SK-N-MC (cell line): ENCODE measurements around the gene NWD2.

Experiments
- DNase-seq: peaks from one replicate; pipeline ENCODE4 v3.0.0-alpha.2; 2011; ENCODE audit warnings: low read depth, low spot score
- H3K27ac ChIP-seq: fragments of 200-600 bp; sonication (generic); 2 replicates; pipeline ENCODE4 v1.5.1; 2016; ENCODE audit warnings: mixed run types
- H3K36me3 ChIP-seq: fragments of 200-600 bp; sonication (generic); 2 replicates; pipeline ENCODE4 v1.6.1; 2017; ENCODE audit warnings: antibody characterized with exemption, low read length, mixed read lengths; ENCODE audit not compliant: insufficient read depth
- H3K4me3 ChIP-seq: fragments of 200-600 bp; sonication (generic); 2 replicates; pipeline ENCODE4 v1.5.1; 2016
- H3K9ac ChIP-seq: fragments of 200-600 bp; sonication (generic); 2 replicates; pipeline ENCODE4 v1.8.0; 2017; ENCODE audit warnings: mixed run types, mixed read lengths; ENCODE audit not compliant: insufficient read length
- H3K9me3 ChIP-seq: fragments of 200-600 bp; sonication (generic); 2 replicates; pipeline ENCODE4 v1.6.1; 2017; ENCODE audit warnings: low read depth, mild to moderate bottlenecking, antibody characterized with exemption, low read length, moderate library complexity, mixed read lengths
- EZH2 ChIP-seq: fragments of 200-600 bp; sonication (generic); IDR thresholded peaks from one replicate; pipeline ENCODE4 v1.6.1; 2017; ENCODE audit warnings: antibody characterized with exemption
- FOXP2 ChIP-seq: optimal IDR thresholded peaks from 2 replicates; pipeline ENCODE3; 2011; ENCODE audit warnings: mild to moderate bottlenecking, moderate library complexity; ENCODE audit not compliant: insufficient read depth; ENCODE audit errors: extremely low read length, control extremely low read depth
- POLR2AphosphoS5 ChIP-seq: IDR thresholded peaks from 2 replicates; pipeline ENCODE4 v1.6.1; 2012; ENCODE audit warnings: mild to moderate bottlenecking, low read depth, low read length, borderline replicate concordance

Gene NWD2

GRCh38 chr4:37443137-37443536, 198.6 kb downstream of the NWD2 start:
- H3K27ac ChIP-seq, result no peak overlapping the region
- no peaks in the 10 kb centered on the region for H3K36me3 ChIP-seq
- no peak overlapping the region for H3K9ac ChIP-seq
- no peaks in the 10 kb centered on the region for H3K9me3 ChIP-seq
- no peak for DNase-seq
- H3K4me3 ChIP-seq, result no peak overlapping the region
- TF ChIP-seq EZH2 (no peak), POLR2AphosphoS5 (no peak), FOXP2 (no peak)

GRCh38 chr4:37445023-37445422, 200.5 kb downstream of the NWD2 start:
- H3K4me3 ChIP-seq, result no peak overlapping the region
- TF ChIP-seq POLR2AphosphoS5 (no peak), FOXP2 (no peak), EZH2 (no peak)
- H3K36me3 ChIP-seq, result no peaks in the 10 kb centered on the region
- H3K9ac ChIP-seq, result no peak overlapping the region
- no peak for DNase-seq
- no peaks in the 10 kb centered on the region for H3K9me3 ChIP-seq
- no peak overlapping the region for H3K27ac ChIP-seq

- no peaks in the 10 kb centered on the region for H3K9me3 ChIP-seq
- no peak for DNase-seq
- H3K27ac ChIP-seq, result no peak overlapping the region
- no peak overlapping the region for H3K9ac ChIP-seq
- H3K36me3 ChIP-seq, result no peaks in the 10 kb centered on the region
- TF ChIP-seq FOXP2, result no peak
- no peak for TF ChIP-seq POLR2AphosphoS5
- no peak for TF ChIP-seq EZH2
- H3K4me3 ChIP-seq, result no peak overlapping the region
Observed at GRCh38 chr4:37446016-37446415, 201.5 kb downstream of the NWD2 start.

GRCh38 chr4:37447886-37448285, 203.3 kb downstream of the NWD2 start:
- H3K9me3 ChIP-seq, result no peaks in the 10 kb centered on the region
- no peaks in the 10 kb centered on the region for H3K36me3 ChIP-seq
- DNase-seq, result no peak
- no peak overlapping the region for H3K9ac ChIP-seq
- no peak overlapping the region for H3K4me3 ChIP-seq
- H3K27ac ChIP-seq, result no peak overlapping the region
- TF ChIP-seq POLR2AphosphoS5 (no peak), EZH2 (no peak), FOXP2 (no peak)

- Histone ChIP-seq H3K9ac (no peak overlapping the region), H3K9me3 (no peaks in the 10 kb centered on the region), H3K4me3 (no peak overlapping the region), H3K27ac (no peak overlapping the region), H3K36me3 (no peaks in the 10 kb centered on the region)
- TF ChIP-seq FOXP2 (no peak), EZH2 (no peak), POLR2AphosphoS5 (no peak)
- no peak for DNase-seq
Observed at GRCh38 chr4:37450309-37450708, 205.8 kb downstream of the NWD2 start.

- H3K9ac ChIP-seq, result no peak overlapping the region
- H3K9me3 ChIP-seq, result no peaks in the 10 kb centered on the region
- TF ChIP-seq FOXP2, result no peak
- TF ChIP-seq EZH2, result no peak
- no peak for TF ChIP-seq POLR2AphosphoS5
- H3K4me3 ChIP-seq, result no peak overlapping the region
- no peak for DNase-seq
- no peaks in the 10 kb centered on the region for H3K36me3 ChIP-seq
- no peak overlapping the region for H3K27ac ChIP-seq
Observed at GRCh38 chr4:37450911-37451310, 206.4 kb downstream of the NWD2 start.

GRCh38 chr4:37451656-37452055, 207.1 kb downstream of the NWD2 start:
- H3K36me3 ChIP-seq, result no peaks in the 10 kb centered on the region
- H3K9me3 ChIP-seq, result no peaks in the 10 kb centered on the region
- DNase-seq, result no peak
- no peak overlapping the region for H3K9ac ChIP-seq
- H3K27ac ChIP-seq, result no peak overlapping the region
- TF ChIP-seq EZH2 (no peak), FOXP2 (no peak), POLR2AphosphoS5 (no peak)
- no peak overlapping the region for H3K4me3 ChIP-seq

GRCh38 chr4:37452952-37453280, 208.4 kb downstream of the NWD2 start:
- Histone ChIP-seq H3K9me3 (no peaks in the 10 kb centered on the region), H3K9ac (no peak overlapping the region), H3K4me3 (no peak overlapping the region), H3K27ac (no peak overlapping the region), H3K36me3 (no peaks in the 10 kb centered on the region)
- TF ChIP-seq EZH2 (no peak), POLR2AphosphoS5 (no peak), FOXP2 (no peak)
- DNase-seq, result no peak

- no peak overlapping the region for H3K27ac ChIP-seq
- peak overlapping the region; percentile 63 for H3K4me3 ChIP-seq
- no peaks in the 10 kb centered on the region for H3K9me3 ChIP-seq
- H3K36me3 ChIP-seq, result no peaks in the 10 kb centered on the region
- H3K9ac ChIP-seq, result no peak overlapping the region
- DNase-seq, result no peak
- TF ChIP-seq POLR2AphosphoS5 (no peak), EZH2 (no peak), FOXP2 (no peak)
Observed at GRCh38 chr4:37453281-37453998, 208.9 kb downstream of the NWD2 start.
